H9 (cell line): ENCODE results near the gene TAS2R1. TPM values are rescaled to one million over a fixed set of nuclear protein-coding genes. Genes with fewer than 3 reads are reported as not detected.

Source experiments
- DNase-seq: peaks from one replicate; pipeline ENCODE4 v3.0.0-alpha.2; 2017
- H2AFZ ChIP-seq: one replicate; pipeline ENCODE4 v1.6.1; 2013; ENCODE audit warnings: mild to moderate bottlenecking, low read length, control low read depth, moderate library complexity
- H2AK5ac ChIP-seq: 2 replicates; pipeline ENCODE4 v1.6.1; 2013; ENCODE audit warnings: low read length, control low read depth, mixed read lengths; ENCODE audit not compliant: insufficient read length
- H2BK120ac ChIP-seq: one replicate; pipeline ENCODE4 v1.6.1; 2013; ENCODE audit warnings: low read depth, mild to moderate bottlenecking, low read length, control low read depth, inconsistent platforms; ENCODE audit not compliant: poor library complexity, severe bottlenecking
- H2BK12ac ChIP-seq: 2 replicates; pipeline ENCODE4 v1.6.1; 2013; ENCODE audit warnings: low read length, control low read depth, mixed read lengths, low read depth; ENCODE audit not compliant: insufficient read length
- H2BK15ac ChIP-seq: 2 replicates; pipeline ENCODE4 v1.6.1; 2013; ENCODE audit warnings: low read depth, low read length, control low read depth
- H2BK20ac ChIP-seq: one replicate; pipeline ENCODE4 v1.6.1; 2013; ENCODE audit warnings: low read depth, mild to moderate bottlenecking, low read length, control low read depth, inconsistent platforms; ENCODE audit not compliant: poor library complexity, severe bottlenecking
- H2BK5ac ChIP-seq: 2 replicates; pipeline ENCODE4 v1.6.1; 2013; ENCODE audit warnings: low read length, control low read depth, mixed read lengths; ENCODE audit not compliant: insufficient read length
- H3K14ac ChIP-seq: 2 replicates; pipeline ENCODE4 v1.6.1; 2013; ENCODE audit warnings: low read length, control low read depth; ENCODE audit not compliant: insufficient read depth
- H3K18ac ChIP-seq: 2 replicates; pipeline ENCODE4 v1.6.1; 2013; ENCODE audit warnings: low read depth, mild to moderate bottlenecking, mixed read lengths, low read length, control low read depth; ENCODE audit not compliant: insufficient read length
- H3K23ac ChIP-seq: 2 replicates; pipeline ENCODE4 v1.6.1; 2013; ENCODE audit warnings: low read length, control low read depth, mixed read lengths, low read depth; ENCODE audit not compliant: insufficient read length
- H3K23me2 ChIP-seq: 2 replicates; pipeline ENCODE4 v1.6.1; 2013; ENCODE audit warnings: low read depth, mild to moderate bottlenecking, mixed read lengths, low read length, control low read depth; ENCODE audit not compliant: insufficient read length, poor library complexity, severe bottlenecking
- H3K27ac ChIP-seq: 2 replicates; pipeline ENCODE4 v1.5.1; 2013; ENCODE audit warnings: low read length, control low read depth, mixed read lengths, low read depth; ENCODE audit not compliant: insufficient read length
- H3K27me3 ChIP-seq: 2 replicates; pipeline ENCODE4 v1.6.1; 2013; ENCODE audit warnings: low read length, control low read depth, inconsistent platforms; ENCODE audit not compliant: insufficient read depth
- H3K4ac ChIP-seq: 2 replicates; pipeline ENCODE4 v1.6.1; 2013; ENCODE audit warnings: low read depth, mild to moderate bottlenecking, control low read depth, inconsistent platforms, low read length, moderate library complexity
- H3K4me1 ChIP-seq: 2 replicates; pipeline ENCODE4 v1.6.1; 2013; ENCODE audit warnings: low read length, control low read depth, inconsistent platforms; ENCODE audit not compliant: insufficient read depth
- H3K4me2 ChIP-seq: 2 replicates; pipeline ENCODE4 v1.6.1; 2013; ENCODE audit warnings: low read length, control low read depth, mixed read lengths; ENCODE audit not compliant: insufficient read length, insufficient read depth
- H3K56ac ChIP-seq: 2 replicates; pipeline ENCODE4 v1.6.1; 2013; ENCODE audit warnings: low read depth, mild to moderate bottlenecking, mixed read lengths, low read length, control low read depth; ENCODE audit not compliant: insufficient read length
- H3K79me1 ChIP-seq: 2 replicates; pipeline ENCODE4 v1.6.1; 2013; ENCODE audit warnings: low read depth, mild to moderate bottlenecking, moderate library complexity, low read length, control low read depth, inconsistent platforms; ENCODE audit not compliant: insufficient read depth, poor library complexity, severe bottlenecking
- H3K79me2 ChIP-seq: 2 replicates; pipeline ENCODE4 v1.6.1; 2013; ENCODE audit warnings: low read length, control low read depth, inconsistent platforms; ENCODE audit not compliant: insufficient read depth
- H3K9ac ChIP-seq: 2 replicates; pipeline ENCODE4 v1.6.1; 2013; ENCODE audit warnings: low read length, control low read depth, mixed read lengths; ENCODE audit not compliant: insufficient read length; ENCODE audit errors: extremely low read depth
- H3K9me3 ChIP-seq: one replicate; pipeline ENCODE4 v1.6.1; 2013; ENCODE audit warnings: low read depth, low read length, inconsistent platforms; ENCODE audit not compliant: control insufficient read depth
- H3T11ph ChIP-seq: one replicate; pipeline ENCODE4 v1.6.1; 2013; ENCODE audit warnings: mild to moderate bottlenecking, low read length, control low read depth, inconsistent platforms
- H4K20me1 ChIP-seq: one replicate; pipeline ENCODE4 v1.6.1; 2013; ENCODE audit not compliant: control insufficient read depth, insufficient read length, insufficient read depth
- H4K5ac ChIP-seq: 2 replicates; pipeline ENCODE4 v1.6.1; 2013; ENCODE audit warnings: low read depth, mild to moderate bottlenecking, mixed read lengths, low read length, control low read depth; ENCODE audit not compliant: insufficient read length
- H4K8ac ChIP-seq: replicated peaks from 2 replicates; pipeline ENCODE4 v1.6.1; 2013; ENCODE audit warnings: low read length, control low read depth, mixed read lengths, low read depth; ENCODE audit not compliant: insufficient read length
- H4K91ac ChIP-seq: 2 replicates; pipeline ENCODE4 v1.6.1; 2013; ENCODE audit warnings: low read depth, mild to moderate bottlenecking, moderate library complexity, mixed read lengths, low read length, control low read depth; ENCODE audit not compliant: insufficient read length
- H3K27ac Mint-ChIP-seq, 3 experiments: 2 replicates in 2 of 3; 3 replicates in 1 of 3; pipeline ENCODE4 v1.8.0; 2020 to 2021; ENCODE audit warnings: mixed read lengths in 3 of 3, mild to moderate bottlenecking in 1 of 3, moderate library complexity in 1 of 3
- H3K27me3 Mint-ChIP-seq: 2 replicates; pipeline ENCODE4 v1.8.0; 2021; ENCODE audit warnings: low read depth, mild to moderate bottlenecking, moderate library complexity, mixed read lengths
- H3K36me3 Mint-ChIP-seq, 3 experiments: 2 replicates in 2 of 3; 3 replicates in 1 of 3; pipeline ENCODE4 v1.8.0; 2020 to 2021; ENCODE audit warnings: low read depth in 3 of 3, mixed read lengths in 3 of 3; ENCODE audit not compliant: insufficient read depth in 1 of 3
- H3K4me1 Mint-ChIP-seq, 2 experiments: 2 replicates each; pipeline ENCODE4 v1.8.0; 2020; ENCODE audit warnings: mixed read lengths in 2 of 2
- H3K4me3 Mint-ChIP-seq, 2 experiments: 2 replicates in 1 of 2; 3 replicates in 1 of 2; pipeline ENCODE4 v1.8.0; 2020 to 2021; ENCODE audit warnings: mild to moderate bottlenecking in 2 of 2, mixed read lengths in 2 of 2, moderate library complexity in 1 of 2
- H3K9me3 Mint-ChIP-seq, 2 experiments: 2 replicates in 1 of 2; 3 replicates in 1 of 2; pipeline ENCODE4 v1.8.0; 2020; ENCODE audit warnings: mild to moderate bottlenecking in 2 of 2, mixed read lengths in 2 of 2, moderate library complexity in 1 of 2
- WGBS: extraction: QIAGEN DNeasy Blood & Tissue Kit; methylation state at CpG from one replicate; pipeline ENCODE4 v1.1.7; 2013; ENCODE audit warnings: missing lambda C conversion rate, low lambda C conversion rate, mixed read lengths; ENCODE audit not compliant: insufficient read length; ENCODE audit errors: extremely low coverage; 5-methylcytosine and 5-hydroxymethylcytosine counted together
- total RNA-seq: library from RNA; stranded (reverse); gene quantifications from 2 replicates; pipeline ENCODE4 v1.2.1, GENCODE V29; 2021
- TF ChIP-seq, protein P1 (sequence below): fragments of 200-600 bp; sonication (generic); conservative IDR thresholded peaks from 3 replicates; pipeline ENCODE4 v1.8.0; 2021; ENCODE audit warnings: antibody characterized with exemption, mild to moderate bottlenecking

TAS2R1 gene
- total RNA-seq, 1 experiment from 2014 or later, result not detected

DNA sequence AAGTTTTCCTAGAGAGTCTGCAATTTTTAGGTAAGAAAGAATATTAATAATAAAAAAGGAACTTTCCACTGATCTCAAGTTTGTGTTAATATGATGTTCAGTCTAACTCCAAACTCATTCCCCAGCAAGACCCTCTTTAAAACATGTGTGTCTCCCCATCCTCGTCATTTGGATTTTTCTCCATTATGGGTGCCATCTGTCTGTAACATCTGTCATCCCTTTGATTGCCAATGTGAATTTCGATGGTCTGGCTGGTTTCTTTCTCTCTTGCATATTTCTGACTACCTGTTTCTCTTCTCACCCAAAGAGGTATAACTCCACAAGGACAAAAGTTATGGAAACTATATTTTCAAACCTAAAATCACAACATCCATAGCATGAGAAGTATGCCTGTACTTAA lies 4.4 kb downstream of the TAS2R1 start:
- H3K4me1 Mint-ChIP-seq, result peaks cover 8% of the 10 kb centered on the region in 2 experiments
- Histone ChIP-seq H2BK15ac (no peak overlapping the region), H3K4me2 (no peak overlapping the region), H3K4ac (no peak overlapping the region), H3K56ac (no peak overlapping the region), H3K9ac (no peak overlapping the region), H3K14ac (no peak overlapping the region), H3K18ac (no peak overlapping the region), H3K79me2 (no peaks in the 10 kb centered on the region), H4K91ac (no peak overlapping the region), H3K27me3 (no peaks in the 10 kb centered on the region), H4K8ac (no peak overlapping the region), H2AFZ (no peak overlapping the region), H2BK120ac (no peak overlapping the region), H3K23ac (no peak overlapping the region), H3T11ph (no peak overlapping the region), H2BK5ac (no peak overlapping the region), H4K5ac (no peak overlapping the region), H2BK20ac (no peak overlapping the region), H3K79me1 (no peaks in the 10 kb centered on the region), H2BK12ac (no peak overlapping the region), H4K20me1 (no peaks in the 10 kb centered on the region), H3K4me1 (peaks cover 3% of the 10 kb centered on the region; the same call in 1 of the 2 replicates), H3K23me2 (no peaks in the 10 kb centered on the region), H2AK5ac (no peak overlapping the region), H3K9me3 (no peaks in the 10 kb centered on the region), H3K27ac (no peak overlapping the region)
- DNase-seq, result no peak
- no peak overlapping the region for H3K27ac Mint-ChIP-seq
- H3K36me3 Mint-ChIP-seq, result no peaks in the 10 kb centered on the region
- no CpG with 5 or more reads among the region's 2 CpGs for WGBS
- H3K9me3 Mint-ChIP-seq, result no peaks in the 10 kb centered on the region
- H3K4me3 Mint-ChIP-seq, result no peak overlapping the region
- H3K27me3 Mint-ChIP-seq, result no peaks in the 10 kb centered on the region
- TF ChIP-seq, protein P1, sequence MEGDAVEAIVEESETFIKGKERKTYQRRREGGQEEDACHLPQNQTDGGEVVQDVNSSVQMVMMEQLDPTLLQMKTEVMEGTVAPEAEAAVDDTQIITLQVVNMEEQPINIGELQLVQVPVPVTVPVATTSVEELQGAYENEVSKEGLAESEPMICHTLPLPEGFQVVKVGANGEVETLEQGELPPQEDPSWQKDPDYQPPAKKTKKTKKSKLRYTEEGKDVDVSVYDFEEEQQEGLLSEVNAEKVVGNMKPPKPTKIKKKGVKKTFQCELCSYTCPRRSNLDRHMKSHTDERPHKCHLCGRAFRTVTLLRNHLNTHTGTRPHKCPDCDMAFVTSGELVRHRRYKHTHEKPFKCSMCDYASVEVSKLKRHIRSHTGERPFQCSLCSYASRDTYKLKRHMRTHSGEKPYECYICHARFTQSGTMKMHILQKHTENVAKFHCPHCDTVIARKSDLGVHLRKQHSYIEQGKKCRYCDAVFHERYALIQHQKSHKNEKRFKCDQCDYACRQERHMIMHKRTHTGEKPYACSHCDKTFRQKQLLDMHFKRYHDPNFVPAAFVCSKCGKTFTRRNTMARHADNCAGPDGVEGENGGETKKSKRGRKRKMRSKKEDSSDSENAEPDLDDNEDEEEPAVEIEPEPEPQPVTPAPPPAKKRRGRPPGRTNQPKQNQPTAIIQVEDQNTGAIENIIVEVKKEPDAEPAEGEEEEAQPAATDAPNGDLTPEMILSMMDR, result no peak
